Inflammatory macrophage treated with lipopolysaccharide for 4 hours (primary cell): ENCODE measurements around the gene BTBD9.

Source experiments
- DNase-seq: peaks from one replicate; pipeline ENCODE4 v3.0.0-alpha.2; 2020

BTBD9 gene

GRCh38 chr6:38220069-38220723 is 419.5 kb downstream of the BTBD9 start:
- no peak for DNase-seq

GRCh38 chr6:38218235-38218634 is 421.5 kb downstream of the BTBD9 start:
- DNase-seq: no peak

- no peak for DNase-seq
Measured at GRCh38 chr6:38216451-38216850, 423.3 kb downstream of the BTBD9 start.

GRCh38 chr6:38215651-38216311 is 423.9 kb downstream of the BTBD9 start:
- no peak for DNase-seq

- DNase-seq: no peak
Measured at GRCh38 chr6:38215225-38215624, 424.5 kb downstream of the BTBD9 start.

GRCh38 chr6:38214159-38214558 is 425.6 kb downstream of the BTBD9 start:
- no peak for DNase-seq

GRCh38 chr6:38213251-38213658 is 426.5 kb downstream of the BTBD9 start:
- DNase-seq: no peak

- DNase-seq: no peak
Measured at GRCh38 chr6:38212579-38212978, 427.1 kb downstream of the BTBD9 start.

GRCh38 chr6:38212116-38212515 is 427.6 kb downstream of the BTBD9 start:
- no peak for DNase-seq

- no peak for DNase-seq
Measured at GRCh38 chr6:38209371-38210260, 430.1 kb downstream of the BTBD9 start.

GRCh38 chr6:38208028-38208427 is 431.7 kb downstream of the BTBD9 start:
- DNase-seq: no peak

GRCh38 chr6:38207375-38207774 is 432.4 kb downstream of the BTBD9 start:
- DNase-seq: no peak

GRCh38 chr6:38198219-38198618 is 441.5 kb downstream of the BTBD9 start:
- DNase-seq: no peak

- no peak for DNase-seq
Measured at GRCh38 chr6:38195113-38195635, 444.6 kb downstream of the BTBD9 start.

- DNase-seq: no peak
Measured at GRCh38 chr6:38194589-38194988, 445.1 kb downstream of the BTBD9 start.

- no peak for DNase-seq
Measured at GRCh38 chr6:38194282-38194572, 445.5 kb downstream of the BTBD9 start.

GRCh38 chr6:38193481-38194281 is 446.0 kb downstream of the BTBD9 start:
- no peak for DNase-seq

- DNase-seq: no peak
Measured at GRCh38 chr6:38193051-38193450, 446.7 kb downstream of the BTBD9 start.

GRCh38 chr6:38192487-38192886 is 447.2 kb downstream of the BTBD9 start:
- no peak for DNase-seq

GRCh38 chr6:38192011-38192410 is 447.7 kb downstream of the BTBD9 start:
- DNase-seq: no peak

GRCh38 chr6:38191418-38191817 is 448.3 kb downstream of the BTBD9 start:
- DNase-seq: no peak

- DNase-seq: no peak
Measured at GRCh38 chr6:38188677-38189335, 450.9 kb downstream of the BTBD9 start.
